Right forelimb (tissue), 1 donor: ENCODE results near the gene E2F2.

Experiments
- DNase-seq: peaks from one replicate; pipeline ENCODE4 v3.0.0-alpha.2; 2018

Gene E2F2

GRCh38 chr1:23530747-23531561 is at the start of gene E2F2:
Gene E2F2, minus strand, starts transcription at chr1:23531233. Its CDS starts 440 bp downstream, at chr1:23530793.
- peak; percentile 94 for DNase-seq

- DNase-seq: no peak
Measured at GRCh38 chr1:23578997-23579363, 47.9 kb upstream of the E2F2 start.

- no peak for DNase-seq
Measured at GRCh38 chr1:23578311-23578996, 47.4 kb upstream of the E2F2 start.

- no peak for DNase-seq
Measured at GRCh38 chr1:23577056-23578004, 46.3 kb upstream of the E2F2 start.

- DNase-seq: no peak
Measured at GRCh38 chr1:23576338-23577055, 45.5 kb upstream of the E2F2 start.

GRCh38 chr1:23575226-23575810 is 44.3 kb upstream of the E2F2 start:
- no peak for DNase-seq

- no peak for DNase-seq
Measured at GRCh38 chr1:23574265-23574754, 43.3 kb upstream of the E2F2 start.

- DNase-seq: no peak
Measured at GRCh38 chr1:23573574-23574182, 42.6 kb upstream of the E2F2 start.

- no peak for DNase-seq
Measured at GRCh38 chr1:23571465-23571864, 40.4 kb upstream of the E2F2 start.

GRCh38 chr1:23570001-23570691 is 39.1 kb upstream of the E2F2 start:
- DNase-seq: no peak

- no peak for DNase-seq
Measured at GRCh38 chr1:23568608-23569383, 37.8 kb upstream of the E2F2 start.

- peak; percentile 69 for DNase-seq
Measured at GRCh38 chr1:23567996-23568607, 37.1 kb upstream of the E2F2 start.

GRCh38 chr1:23567629-23567995 is 36.6 kb upstream of the E2F2 start:
- DNase-seq: no peak

- no peak for DNase-seq
Measured at GRCh38 chr1:23566304-23566703, 35.3 kb upstream of the E2F2 start.

GRCh38 chr1:23565776-23566175 is 34.7 kb upstream of the E2F2 start:
- DNase-seq: no peak

- no peak for DNase-seq
Measured at GRCh38 chr1:23564529-23565122, 33.6 kb upstream of the E2F2 start.

GRCh38 chr1:23563755-23564374 is 32.8 kb upstream of the E2F2 start:
- no peak for DNase-seq

- no peak for DNase-seq
Measured at GRCh38 chr1:23563003-23563402, 32.0 kb upstream of the E2F2 start.
